NCI-H82 treated with DMSO at 0.1 percent for 48 hours (cell line): ENCODE results near the gene FEV.

Experiments
- DNase-seq: peaks from one replicate; lab custom pipeline; 2025; ENCODE audit not compliant: unreplicated experiment; lab: John Stamatoyannopoulos, UW

FEV gene

DNA sequence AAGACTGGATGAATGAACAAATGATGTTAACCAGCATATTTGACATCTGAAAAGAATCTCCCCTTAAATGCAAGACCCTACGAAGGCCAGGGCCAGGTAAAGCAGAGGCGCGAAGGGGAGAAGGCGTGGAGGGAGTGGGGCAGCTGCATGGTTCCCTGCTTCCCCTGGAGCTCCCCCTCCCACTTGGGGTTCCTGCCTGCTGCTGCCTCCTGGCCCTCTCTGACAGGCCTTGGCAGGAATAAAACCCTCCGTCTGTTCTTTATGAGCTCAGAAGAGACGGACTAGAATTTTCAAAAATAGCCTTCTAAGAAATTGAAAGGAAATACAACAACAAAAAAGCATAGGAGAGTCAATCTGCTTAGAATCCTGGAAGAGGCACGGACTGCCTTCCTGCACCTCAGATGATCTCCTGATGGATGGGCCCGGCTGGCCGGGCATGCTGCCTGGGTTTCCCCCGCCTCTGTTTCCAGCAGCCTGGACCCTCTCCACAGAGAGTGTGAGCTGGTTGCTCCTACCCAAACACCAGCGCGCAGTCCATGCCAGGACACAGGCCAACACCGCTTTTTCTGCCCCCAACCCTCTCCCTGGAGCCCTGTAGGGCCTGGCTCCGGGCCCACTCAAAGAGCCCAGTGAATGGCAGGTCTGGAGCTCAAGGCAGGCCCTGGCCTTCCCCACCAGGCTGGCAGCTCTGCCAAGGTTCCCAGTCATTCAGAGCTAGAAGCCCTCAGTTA lies 32.4 kb upstream of the FEV start:
- DNase-seq, result no peak

DNA sequence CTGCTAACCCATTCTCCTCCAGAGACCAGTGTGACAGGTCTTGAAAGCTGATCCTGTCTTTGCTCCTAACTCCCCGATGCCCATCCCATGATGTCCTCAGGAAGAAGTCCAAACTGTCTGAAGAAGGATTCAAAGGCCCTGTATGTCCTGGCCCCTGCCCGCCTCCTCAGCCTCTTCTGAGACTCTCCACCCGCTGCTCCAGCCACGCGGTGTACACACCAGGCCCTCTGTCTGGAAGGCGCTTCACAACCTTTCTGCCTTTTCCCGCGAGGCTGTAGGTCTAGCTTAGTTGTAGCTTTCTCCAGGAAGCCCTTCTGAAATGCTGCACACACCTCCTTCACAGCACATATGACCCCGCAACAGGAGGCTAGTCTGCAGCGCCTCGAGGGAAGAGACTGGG lies 31.7 kb upstream of the FEV start:
- DNase-seq, result no peak

DNA sequence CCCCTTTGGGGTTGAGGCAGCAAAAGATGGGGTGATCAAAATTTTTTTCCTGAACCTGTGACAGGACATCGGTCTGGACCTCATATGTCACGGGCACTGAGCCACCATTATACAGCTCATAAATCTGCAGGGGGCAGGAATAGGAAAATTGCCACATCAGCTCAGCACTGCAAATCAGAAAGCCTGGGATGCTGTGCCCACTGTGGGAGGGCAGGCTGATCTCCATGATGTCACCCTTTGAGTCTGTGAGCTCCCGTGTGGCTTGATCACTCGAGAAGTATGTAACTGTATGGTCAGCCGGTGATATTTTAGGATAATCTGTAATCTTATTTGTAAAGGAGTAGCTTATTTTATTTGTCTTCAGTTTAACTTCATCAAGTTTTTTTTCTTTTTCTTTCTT lies 25.9 kb upstream of the FEV start:
- DNase-seq, result no peak

DNA sequence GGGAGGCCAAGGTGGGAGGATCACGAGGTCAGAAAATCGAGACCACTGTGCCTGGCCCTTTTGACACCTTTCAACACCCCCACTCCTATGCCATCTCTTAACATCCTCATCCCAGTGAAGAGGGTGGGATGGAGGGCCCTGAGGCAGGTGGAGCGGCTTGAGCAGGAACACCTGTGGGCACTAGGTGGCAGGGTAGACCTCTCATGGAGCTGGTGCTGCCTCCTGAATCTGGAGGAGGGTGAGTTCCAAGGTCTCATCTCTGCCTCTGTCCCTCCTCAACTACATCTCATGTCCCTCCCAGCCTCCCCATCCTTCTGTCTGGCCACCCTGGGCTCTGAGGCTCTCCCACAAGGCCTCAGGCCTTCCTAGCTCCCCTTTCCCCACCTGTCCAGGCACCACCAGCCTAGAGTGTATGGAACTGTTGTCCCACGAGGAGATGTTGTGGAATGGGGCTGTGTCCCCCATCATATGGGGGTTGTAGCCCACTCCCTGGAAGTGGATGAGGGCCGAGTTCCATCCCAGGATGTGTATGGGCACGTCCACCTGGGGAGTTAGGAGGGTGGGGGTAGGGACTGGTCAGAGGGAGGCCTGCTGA lies 25.3 kb upstream of the FEV start:
- DNase-seq, result no peak

DNA sequence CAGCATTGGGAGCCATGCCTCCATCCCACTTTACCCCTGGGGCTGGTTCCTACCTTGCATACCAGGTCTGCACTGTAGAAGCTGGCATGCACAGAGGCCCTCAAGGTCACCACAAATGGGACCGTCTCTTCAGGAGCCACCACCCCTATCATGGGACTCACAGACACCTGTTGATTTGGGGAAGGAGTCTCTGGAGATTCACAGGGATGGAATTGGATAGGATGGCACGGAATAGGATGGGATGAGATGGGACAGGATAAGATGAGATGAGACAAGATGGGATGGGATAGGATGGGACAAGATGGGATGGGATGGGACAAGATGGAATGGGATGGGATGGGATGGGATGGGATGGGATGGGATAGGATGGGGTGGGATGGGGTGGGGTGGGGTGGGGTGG lies 24.3 kb upstream of the FEV start:
- DNase-seq, result no peak

DNA sequence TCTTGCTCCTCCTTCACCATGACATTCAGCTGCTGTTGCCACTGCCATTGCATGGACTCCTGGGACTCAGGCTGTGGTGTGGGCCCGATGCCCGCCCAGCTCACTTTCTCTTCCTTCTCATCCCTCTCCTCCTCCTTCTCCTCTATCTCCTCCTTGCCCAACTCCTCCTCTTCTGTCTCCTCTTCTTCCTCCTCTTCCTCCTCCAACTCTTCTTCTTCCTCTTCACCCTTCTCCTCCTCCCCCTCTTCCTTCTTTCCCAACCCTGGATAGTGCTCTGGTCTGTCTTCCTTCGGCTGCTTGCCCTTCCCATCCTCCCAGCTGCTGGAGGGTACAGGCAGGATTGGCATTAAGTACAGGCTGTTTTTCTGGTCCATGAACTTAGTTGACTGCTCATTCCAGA lies 19.0 kb upstream of the FEV start:
- DNase-seq, result no peak

DNA sequence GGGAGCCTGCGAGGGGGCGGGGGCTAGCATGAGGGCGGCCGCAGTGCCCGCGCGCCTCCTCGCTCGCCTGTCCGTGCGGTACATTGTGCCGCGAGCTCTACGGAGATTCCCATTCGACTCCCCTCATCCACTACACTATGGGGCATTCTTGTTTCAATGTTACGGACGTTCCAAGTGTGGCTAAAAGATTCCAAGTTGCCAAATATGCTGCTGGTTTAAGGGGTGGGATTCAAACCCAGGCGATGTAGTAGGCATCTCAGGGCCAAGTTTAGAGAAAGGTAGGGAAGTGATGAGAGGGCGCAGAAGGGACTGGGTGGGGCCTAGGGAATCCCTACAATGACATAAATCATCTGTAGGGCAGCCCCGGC lies 18.3 kb upstream of the FEV start:
- DNase-seq, result no peak

DNA sequence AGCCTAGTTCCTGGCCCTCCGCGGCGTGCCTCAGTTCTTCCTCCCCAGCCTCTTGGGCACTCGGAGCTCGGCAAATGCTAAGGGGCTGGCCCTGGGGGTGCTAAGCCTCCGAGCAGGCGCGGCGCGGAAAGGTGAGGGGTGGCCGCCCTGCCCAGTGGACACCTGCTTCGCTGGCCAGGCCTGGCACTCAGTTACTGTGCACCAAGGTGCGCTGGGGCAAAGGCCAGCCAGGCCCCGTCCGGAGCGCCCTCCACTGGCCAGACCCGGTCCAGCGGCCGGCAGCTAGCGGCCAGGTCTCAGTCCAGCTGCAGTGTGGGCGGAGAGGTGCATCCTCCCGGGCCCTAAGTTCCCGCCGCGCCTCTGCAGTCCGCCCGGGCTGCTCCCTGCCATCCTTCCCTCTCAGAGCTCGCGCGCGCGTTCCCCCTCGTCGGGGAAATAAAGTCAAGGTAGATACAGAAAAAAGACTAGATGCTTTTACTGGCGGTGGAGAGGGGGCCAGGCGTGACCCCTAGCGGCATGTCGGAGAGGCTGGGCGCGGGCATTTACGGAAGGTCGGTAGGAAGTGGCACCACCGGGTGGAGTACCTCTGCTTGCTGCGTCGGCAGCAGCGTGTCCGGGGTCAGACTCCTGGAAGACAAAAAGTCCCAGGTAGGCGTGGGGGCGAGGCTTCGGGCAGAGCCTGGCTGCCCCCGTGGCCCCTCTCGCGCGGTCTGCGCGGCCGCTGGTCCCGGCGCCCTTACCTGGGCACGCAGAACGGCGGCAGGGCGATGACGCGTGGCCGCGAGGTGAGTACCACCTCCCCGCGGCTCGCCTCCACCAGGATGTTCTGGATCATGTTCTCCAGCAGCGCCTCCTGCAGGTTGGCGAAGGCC lies 17.6 kb upstream of the FEV start:
- DNase-seq, result peak; percentile 40

DNA sequence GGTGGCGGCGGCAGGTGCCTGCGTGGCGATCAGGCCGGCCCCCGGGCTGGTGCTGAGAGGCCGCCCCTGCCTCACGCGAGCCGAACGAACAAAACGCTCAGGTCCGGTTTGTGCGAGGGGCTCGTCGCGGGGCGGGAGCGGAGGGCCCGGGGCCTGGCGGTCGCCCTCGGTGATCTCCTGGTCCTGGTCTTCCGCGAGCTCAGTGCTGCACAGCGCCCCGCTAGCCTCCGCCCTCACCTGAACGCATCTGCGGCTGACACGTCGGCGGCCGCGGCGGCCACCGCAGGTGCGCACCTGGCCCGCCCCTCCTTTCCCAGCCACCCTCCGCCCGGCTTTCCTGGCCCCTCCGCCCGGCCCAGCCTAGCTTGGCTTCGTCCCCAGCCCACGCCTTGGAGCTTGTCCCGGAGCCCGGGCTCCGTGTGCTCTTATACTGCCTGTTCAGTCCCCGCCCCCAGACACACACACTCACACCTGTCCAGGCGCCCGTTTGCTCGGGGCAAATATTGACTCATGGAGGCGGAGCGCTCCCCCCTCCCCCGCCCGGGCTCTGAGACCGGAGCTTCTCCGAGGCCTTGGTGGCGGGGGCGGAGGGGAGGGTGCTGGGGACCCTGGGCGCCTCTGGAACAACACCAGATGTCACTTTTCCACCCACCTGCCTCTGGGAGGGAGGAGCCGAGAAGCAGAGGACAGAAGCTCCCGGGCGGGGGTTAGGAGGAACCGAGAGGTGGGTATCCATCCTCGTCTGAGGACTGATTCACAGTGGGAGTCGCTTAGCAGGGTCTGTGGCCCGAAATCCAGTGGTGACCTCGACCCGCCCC lies 16.8 kb upstream of the FEV start:
- DNase-seq, result peak; percentile 82

DNA sequence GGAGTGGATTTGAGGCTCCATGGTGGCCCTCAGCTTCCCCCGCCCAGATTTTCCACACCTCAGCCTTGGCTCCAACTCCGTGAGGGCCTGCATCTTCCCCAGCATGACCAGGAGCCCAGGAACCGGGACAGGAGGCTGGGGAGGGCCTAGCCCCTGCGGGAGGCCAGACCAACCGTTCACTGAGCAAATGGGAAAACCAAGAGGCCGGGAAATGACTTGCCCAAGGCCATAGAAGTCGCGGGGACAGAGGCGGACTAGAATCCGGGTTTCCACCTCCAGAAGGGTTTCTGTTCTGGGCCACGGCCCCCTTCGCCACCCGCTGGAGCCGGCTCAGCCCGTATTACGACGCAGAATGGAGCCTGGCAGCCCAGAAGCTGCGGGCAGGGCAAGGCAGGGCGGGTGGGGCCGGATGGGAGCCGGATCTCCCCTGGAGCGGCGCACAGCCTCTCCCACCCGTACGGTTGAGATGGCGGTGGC lies 16.2 kb upstream of the FEV start:
- DNase-seq, result no peak

DNA sequence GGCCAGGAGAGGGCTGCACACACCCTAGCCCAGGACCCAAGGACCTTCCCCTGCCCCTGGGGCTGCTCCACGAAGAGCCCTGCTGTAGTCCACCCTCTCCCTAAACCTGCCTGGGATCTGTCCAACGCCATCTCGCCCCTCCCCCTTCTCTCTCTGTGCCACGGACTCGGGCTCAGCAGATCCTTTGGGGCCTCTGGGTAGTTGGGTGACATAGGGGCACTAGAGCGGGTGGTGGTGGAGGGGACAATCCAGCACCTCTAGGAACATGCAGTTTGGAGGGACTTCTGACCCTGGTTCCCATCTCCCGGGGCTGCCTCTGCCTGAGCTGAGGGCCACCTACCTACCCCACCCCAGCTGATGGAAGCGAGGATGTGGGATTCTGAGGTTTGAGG lies 15.6 kb upstream of the FEV start:
- DNase-seq, result no peak

DNA sequence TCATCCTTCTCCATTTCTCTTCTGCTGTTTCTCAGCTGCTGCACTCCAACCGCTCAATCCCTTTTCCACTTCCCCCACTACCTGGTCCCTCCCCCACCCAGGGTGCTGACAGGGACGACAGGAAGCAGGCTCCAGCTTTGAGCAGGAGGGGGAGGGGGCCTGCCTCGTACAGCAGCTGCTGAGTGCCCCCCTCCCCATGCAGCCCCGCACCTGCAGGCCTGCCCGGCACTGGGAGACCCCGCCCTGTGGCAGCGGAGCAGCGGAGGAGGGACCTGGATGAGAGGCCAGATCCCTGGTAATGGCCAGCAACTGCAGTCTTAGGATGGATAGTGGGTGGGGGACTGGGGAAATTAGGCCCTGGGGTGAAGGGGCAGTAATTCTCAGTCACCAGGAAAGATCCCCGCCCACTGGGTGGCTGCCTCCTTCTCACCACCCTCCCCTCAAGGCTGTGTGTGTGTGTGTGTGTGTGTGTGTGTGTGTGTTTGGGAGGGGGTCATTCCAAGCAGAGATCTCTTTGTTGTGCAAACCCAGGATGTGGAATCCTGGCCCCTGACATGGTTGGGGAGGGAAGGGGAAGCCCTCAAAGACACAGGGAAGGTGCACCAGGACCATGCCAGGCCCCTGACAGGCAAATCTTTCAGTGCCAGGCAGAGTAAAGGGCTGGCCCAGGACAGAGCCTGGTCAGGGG lies 15.0 kb upstream of the FEV start:
- peak; percentile 77 for DNase-seq

DNA sequence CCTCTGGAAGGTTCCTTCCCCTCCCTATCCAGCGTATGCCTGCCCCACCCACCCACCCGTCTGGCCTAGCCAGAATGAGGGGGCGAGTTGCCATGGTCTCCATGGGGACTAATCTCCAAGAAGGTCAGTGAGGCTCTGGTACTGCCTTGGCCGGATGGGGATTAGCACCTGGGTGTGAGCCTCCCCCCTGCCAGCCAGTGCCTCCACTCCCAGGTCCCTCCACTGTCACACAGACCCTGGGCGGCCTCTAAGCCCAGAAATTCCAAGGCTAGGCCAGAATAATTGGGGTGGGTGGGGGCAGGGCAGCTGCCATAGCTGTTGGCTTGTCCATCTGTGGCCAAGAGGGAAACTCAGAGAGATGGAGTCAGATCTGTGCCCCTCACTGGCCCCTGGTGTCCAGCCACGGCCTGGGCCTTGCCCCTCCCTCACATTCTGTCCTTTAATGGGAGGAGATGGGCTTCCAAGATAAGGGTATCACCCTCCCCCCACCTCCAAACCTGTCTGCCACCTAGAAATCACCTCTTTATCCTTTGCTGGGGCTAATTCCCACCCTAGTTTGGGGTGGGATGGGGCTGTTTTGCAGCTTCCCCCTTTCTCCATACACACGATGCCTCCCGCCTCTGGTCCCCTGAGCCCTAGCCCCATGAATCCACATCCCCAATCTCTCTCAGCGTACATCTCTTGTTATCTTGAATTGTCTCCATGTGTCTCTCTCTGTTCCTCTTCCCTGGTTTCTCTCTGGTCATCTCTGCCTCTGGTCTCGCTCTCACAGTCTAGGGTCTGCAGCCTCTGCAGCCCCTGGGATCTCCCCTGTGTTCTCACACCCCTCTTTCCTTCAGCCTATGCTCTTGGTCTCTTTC lies 14.3 kb upstream of the FEV start:
- peak; percentile 72 for DNase-seq

DNA sequence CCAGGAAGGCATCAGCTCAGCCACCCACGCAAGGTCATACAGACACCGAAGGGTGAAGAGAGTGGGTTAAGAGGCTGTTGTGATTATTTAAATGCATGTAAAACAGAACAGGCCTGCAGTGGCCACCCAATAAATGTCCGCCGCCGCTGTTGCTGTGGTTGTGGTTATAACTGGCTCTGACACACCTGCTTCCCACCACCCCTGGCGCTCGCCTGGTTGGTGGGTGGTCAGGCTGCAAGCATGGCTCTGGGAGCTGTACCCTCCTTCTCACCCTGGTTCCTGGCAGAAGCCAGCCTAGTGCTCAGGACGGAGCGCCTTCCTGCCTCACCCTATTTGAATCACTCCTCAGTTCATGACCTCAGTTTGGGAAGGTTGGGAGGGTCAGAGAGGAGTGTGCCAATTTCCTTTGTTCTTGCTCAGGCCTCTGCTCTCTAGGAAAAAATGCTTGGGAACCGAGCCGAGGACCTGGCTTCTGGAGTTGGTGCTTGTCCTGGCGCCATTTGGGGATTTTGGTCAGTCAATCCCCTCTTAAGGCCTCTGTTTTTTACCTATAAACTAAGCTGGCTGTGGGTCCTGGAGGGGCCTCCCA lies 13.5 kb upstream of the FEV start:
- no peak for DNase-seq

DNA sequence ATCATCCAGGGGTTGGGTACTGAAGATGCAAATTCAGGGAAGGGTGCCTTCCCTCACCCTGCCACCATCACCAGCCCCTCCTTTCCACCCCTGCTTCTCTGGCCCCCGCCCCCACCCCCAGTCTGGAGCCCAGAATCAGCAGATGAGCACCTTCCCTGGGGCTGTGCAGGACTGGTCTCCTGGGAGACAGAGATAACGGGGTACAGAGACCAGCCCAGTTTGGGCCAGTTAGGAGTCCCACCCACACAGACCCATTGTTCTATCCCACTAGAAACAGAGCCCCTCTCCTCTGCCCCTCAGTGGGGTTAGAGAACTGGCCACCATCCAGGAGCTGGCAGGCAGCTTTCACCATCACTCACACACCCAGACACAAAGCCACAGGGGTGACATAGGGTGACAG lies 12.7 kb upstream of the FEV start:
- DNase-seq, result no peak

DNA sequence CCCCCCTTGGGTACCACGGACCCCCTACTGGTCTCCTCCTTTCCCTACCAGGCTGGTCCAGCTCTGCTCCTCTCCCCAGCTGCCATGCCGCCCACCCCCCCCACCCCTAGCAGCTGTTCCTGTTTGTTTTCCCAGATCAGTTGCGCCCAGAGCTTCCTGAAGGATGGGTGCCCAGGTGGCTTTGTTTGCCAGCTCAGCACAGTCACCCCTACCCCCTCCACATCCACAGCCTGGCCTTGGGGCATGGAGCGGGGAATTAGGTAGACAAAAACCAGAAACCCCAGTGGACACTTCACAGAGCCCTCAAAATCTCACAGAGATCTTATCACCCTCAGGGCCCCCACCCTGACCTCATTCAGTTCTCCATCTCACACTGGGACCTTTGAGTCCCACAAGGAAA lies 12.0 kb upstream of the FEV start:
- peak; percentile 41 for DNase-seq

DNA sequence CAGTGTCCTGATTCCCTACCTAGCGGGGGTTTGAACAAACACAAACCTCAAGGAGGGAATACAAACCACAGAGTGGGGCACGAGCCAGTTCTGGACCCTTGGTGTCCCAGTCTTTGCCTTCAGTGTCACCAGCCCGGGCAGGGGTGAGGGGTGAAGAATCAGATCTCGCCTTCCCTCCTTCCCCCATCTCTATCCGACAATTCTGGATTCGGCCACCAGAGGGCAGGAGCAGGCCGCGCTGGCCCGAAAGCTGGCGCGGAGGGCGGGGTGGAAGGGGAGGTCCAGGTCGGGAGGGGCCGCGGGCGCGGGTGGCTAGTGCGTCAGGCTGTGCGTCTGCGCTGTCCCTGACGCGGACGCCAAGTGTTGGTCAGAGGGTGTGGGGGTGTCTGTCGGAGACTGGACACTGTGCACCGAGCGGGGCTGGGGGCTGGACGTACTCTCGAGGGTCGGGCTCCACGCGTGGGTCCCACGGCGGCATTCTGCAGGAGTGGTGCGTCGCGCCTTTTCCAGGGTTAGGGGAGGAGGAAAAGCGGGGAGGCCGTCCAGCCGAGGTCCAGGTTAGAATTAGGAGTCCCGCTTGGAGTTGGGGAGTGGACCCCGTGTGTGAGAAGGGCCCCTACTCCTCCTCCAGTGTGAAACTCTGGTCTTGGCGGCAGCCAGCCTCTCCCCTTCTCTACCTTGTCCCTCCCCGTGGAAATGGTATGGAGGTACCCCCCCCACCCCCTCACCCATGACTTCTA lies 11.2 kb upstream of the FEV start:
- peak; percentile 65 for DNase-seq

DNA sequence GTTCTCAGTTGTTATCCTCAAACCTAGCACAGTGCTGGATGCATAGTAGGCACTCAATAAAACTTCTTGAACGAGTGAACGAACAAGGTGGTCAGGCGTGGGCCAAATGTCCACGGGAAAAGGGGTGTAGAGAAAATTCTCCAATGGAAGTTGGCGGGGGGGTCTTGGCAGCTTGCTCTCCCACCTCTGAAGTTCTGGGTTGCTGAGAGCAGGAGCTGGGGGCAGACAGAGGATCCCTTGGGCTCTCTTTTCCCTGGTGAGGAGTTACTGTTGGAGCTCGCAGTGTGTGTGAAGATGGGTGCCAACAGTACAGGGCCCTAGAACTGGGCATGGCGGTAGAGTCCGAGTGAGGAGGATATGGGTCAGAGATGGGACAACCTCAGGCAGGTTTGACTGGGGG lies 10.6 kb upstream of the FEV start:
- no peak for DNase-seq
